GM12878 (cell line): ENCODE results near the gene KYAT1. TPM values are rescaled to one million over a fixed set of nuclear protein-coding genes. Genes with fewer than 3 reads are reported as not detected.
A peak's percentile ranks its signal among the peaks of the same experiment; 100 is the strongest.

Source experiments
- ATAC-seq: fragments of 200-7000 bp; cut with Tn5 transposase; 3 replicates; pipeline ENCODE4 v1.9.1; 2020; ENCODE audit warnings: mild to moderate bottlenecking, moderate library complexity
- BruUV-seq: library from RNA; stranded (reverse); fragments of 400-500 nt; replicated peaks from 2 replicates; lab custom pipeline; 2021; lab: Mats Ljungman, UMichigan
- CTCF ChIA-PET: fragments of 300-600 bp; sonication (Branson Sonifier 250); formaldehyde crosslinking; extraction: SDS; loops from one replicate; lab custom pipeline; 2021; ENCODE audit warnings: inconsistent platforms; lab: Yijun Ruan, JAX
- POLR2A ChIA-PET: fragments of 350-600 bp; formaldehyde crosslinking; extraction: SDS; loops from one replicate; lab custom pipeline; 2021; ENCODE audit warnings: inconsistent platforms; lab: Charles Lee
- RAD21 ChIA-PET: fragments of 300-600 bp; sonication (Branson Sonifier 250); formaldehyde crosslinking; loops from one replicate; lab custom pipeline; 2023; ENCODE audit warnings: antibody characterized with exemption; ENCODE audit not compliant: unreplicated experiment; lab: Charles Lee
- SMC1A ChIA-PET: fragments of 300-600 bp; sonication (Branson Sonifier 250); formaldehyde crosslinking; loops from one replicate; lab custom pipeline; 2023; ENCODE audit not compliant: unreplicated experiment, uncharacterized antibody; lab: Charles Lee
- DNase-seq: peaks from one replicate; pipeline ENCODE4 v3.0.0-alpha.2; 2011; ENCODE audit warnings: low read depth, low spot score
- FAIRE-seq: peaks from 3 replicates; lab custom pipeline; 2011; peaks lifted over from hg19 to GRCh38; lab: Jason Lieb, UNC
- H2AFZ ChIP-seq: 2 replicates; pipeline ENCODE4 v1.6.0; 2011; ENCODE audit warnings: low read depth, low read length, control low read depth; ENCODE audit not compliant: control insufficient read depth
- H3K27ac ChIP-seq: 2 replicates; pipeline ENCODE4 v1.5.1; 2011; ENCODE audit warnings: control low read depth; ENCODE audit not compliant: control insufficient read depth, insufficient read depth
- H3K27me3 ChIP-seq, 2 experiments: replicated peaks in 1 of 2; 2 replicates each; pipeline versions ENCODE4 v1.6.0 to v1.6.1; 2011; ENCODE audit warnings: low read length in 1 of 2; ENCODE audit not compliant: control insufficient read depth in 2 of 2, insufficient read depth in 2 of 2
- H3K36me3 ChIP-seq, 2 experiments: 2 replicates each; pipeline ENCODE4 v1.5.1; 2011; ENCODE audit warnings: low read length in 1 of 2; ENCODE audit not compliant: control insufficient read depth in 2 of 2, insufficient read depth in 2 of 2
- H3K4me1 ChIP-seq: 2 replicates; pipeline ENCODE4 v1.6.1; 2011; ENCODE audit warnings: mild to moderate bottlenecking, low read length, moderate library complexity, mixed read lengths; ENCODE audit not compliant: control insufficient read depth, insufficient read depth
- H3K4me2 ChIP-seq: 2 replicates; pipeline ENCODE4 v1.6.0; 2011; ENCODE audit warnings: control low read depth; ENCODE audit not compliant: control insufficient read depth, insufficient read depth
- H3K4me3 ChIP-seq: fragments of 200-600 bp; sonication (generic); 2 replicates; pipeline ENCODE4 v1.5.1; 2016
- H3K79me2 ChIP-seq: 2 replicates; pipeline ENCODE4 v1.6.0; 2011; ENCODE audit warnings: low read length; ENCODE audit not compliant: control insufficient read depth, insufficient read depth
- H3K9ac ChIP-seq: 2 replicates; pipeline ENCODE4 v1.8.0; 2011; ENCODE audit warnings: low read length, control low read depth, mixed read lengths; ENCODE audit not compliant: control insufficient read depth, insufficient read depth
- H3K9me3 ChIP-seq: replicated peaks from 3 replicates; pipeline ENCODE4 v1.5.1; 2011; ENCODE audit warnings: mild to moderate bottlenecking, low read length; ENCODE audit not compliant: control insufficient read depth, insufficient read depth
- H4K20me1 ChIP-seq: 2 replicates; pipeline ENCODE4 v1.6.0; 2011; ENCODE audit not compliant: control insufficient read depth, insufficient read depth
- ATF3 ChIP-seq: IDR thresholded peaks from 2 replicates; pipeline ENCODE4 v1.6.1; 2011; ENCODE audit warnings: low read depth, mild to moderate bottlenecking, low read length, moderate library complexity, borderline replicate concordance; ENCODE audit errors: extremely low read depth
- BRCA1 ChIP-seq: IDR thresholded peaks from 2 replicates; pipeline ENCODE4 v1.6.1; 2011; ENCODE audit warnings: low read depth, low read length, improper control_type of control experiment
- CBFB ChIP-seq: IDR thresholded peaks from 2 replicates; pipeline ENCODE4 v1.6.1; 2016; ENCODE audit warnings: antibody characterized with exemption, low read depth
- DPF2 ChIP-seq: fragments of 450-650 bp; IDR thresholded peaks from 2 replicates; pipeline ENCODE4 v1.6.1; 2017; ENCODE audit warnings: mild to moderate bottlenecking
- KAT2A ChIP-seq: conservative IDR thresholded peaks from 2 replicates; pipeline ENCODE4 v1.6.1; 2011; ENCODE audit warnings: low read depth, low read length; ENCODE audit not compliant: control insufficient read depth
- NR2C2 ChIP-seq: IDR thresholded peaks from 2 replicates; pipeline ENCODE4 v1.6.1; 2011; ENCODE audit warnings: borderline replicate concordance, low read depth; ENCODE audit not compliant: control insufficient read depth, insufficient read length
- PBX3 ChIP-seq: IDR thresholded peaks from 2 replicates; pipeline ENCODE4 v1.6.1; 2011; ENCODE audit warnings: mild to moderate bottlenecking, low read depth, low read length, moderate library complexity; ENCODE audit not compliant: insufficient replicate concordance
- RELA ChIP-seq: fragments of 450-650 bp; IDR thresholded peaks from 2 replicates; pipeline ENCODE4 v1.8.0; 2014; ENCODE audit warnings: borderline replicate concordance; ENCODE audit not compliant: partially characterized antibody
- RUNX3 ChIP-seq: IDR thresholded peaks from 2 replicates; pipeline ENCODE4 v1.6.1; 2012; ENCODE audit warnings: low read length, inconsistent platforms
- SMAD5 ChIP-seq: IDR thresholded peaks from 2 replicates; pipeline ENCODE4 v1.6.1; 2016; ENCODE audit warnings: antibody characterized with exemption, low read depth
- STAT1 ChIP-seq: fragments of 450-650 bp; conservative IDR thresholded peaks from 2 replicates; pipeline ENCODE4 v1.6.1; 2014; ENCODE audit warnings: antibody characterized with exemption, mild to moderate bottlenecking
- TAF1 ChIP-seq: IDR thresholded peaks from 2 replicates; pipeline ENCODE4 v1.6.1; 2011; ENCODE audit warnings: mild to moderate bottlenecking, low read depth, low read length, borderline replicate concordance
- USF2 ChIP-seq: IDR thresholded peaks from 2 replicates; pipeline ENCODE4 v1.6.1; 2011; ENCODE audit warnings: low read depth, low read length, improper control_type of control experiment, borderline replicate concordance
- ZBED1 ChIP-seq: IDR thresholded peaks from 2 replicates; pipeline ENCODE4 v1.6.1; 2016; ENCODE audit warnings: borderline replicate concordance
- ZNF384 ChIP-seq: IDR thresholded peaks from 2 replicates; pipeline ENCODE4 v1.6.1; 2012; ENCODE audit warnings: low read depth, mild to moderate bottlenecking, low read length, improper control_type of control experiment, borderline replicate concordance
- WGBS: methylation state at CpG from one replicate; pipeline ENCODE4 v1.1.6; 2016; ENCODE audit warnings: low lambda C conversion rate; ENCODE audit not compliant: insufficient replicate concordance, insufficient coverage; ENCODE audit errors: missing lambda C conversion rate; 5-methylcytosine and 5-hydroxymethylcytosine counted together
- in situ Hi-C: fragments of 300-500 bp; cut with MboI; formaldehyde crosslinking; loops from 9 replicates; pipeline ENCODE4 v1.14.3; 2018; ENCODE audit warnings: mixed read lengths
- intact Hi-C: fragments of 100-400 bp; cut with micrococcal nuclease; formaldehyde crosslinking; loops from one replicate; pipeline ENCODE4 v1.14.2; 2022; ENCODE audit not compliant: unreplicated experiment
- polyA plus RNA-seq, 11 experiments: library from polyadenylated mRNA; depleted of rRNA in 4 of 11; unstranded in 6 of 11; stranded (reverse) in 5 of 11; fragments of >200 nt; fragmentation: Nextera tagmentation in 4 of 11; fragmentation: Illumina TruSeq in 1 of 11; extraction: Ambion mirVana in 4 of 11; extraction: Trizol in 1 of 11; gene quantifications; 1 replicate in 1 of 11; 2 replicates in 10 of 11; pipeline versions ENCODE4 v1.2.1 to v1.2.3, GENCODE V29; 2011 to 2016; ENCODE audit warnings: inconsistent platforms in 2 of 11, missing spikeins in 2 of 11, low read depth in 1 of 11
- total RNA-seq, 4 experiments: library from RNA; depleted of rRNA in 3 of 4; stranded (reverse); fragments of >200 nt in 3 of 4; fragmentation: Illumina TruSeq in 1 of 4; extraction: Trizol in 1 of 4; gene quantifications; 2 replicates each; pipeline versions ENCODE4 v1.2.1 to v1.2.3, GENCODE V29; 2013 to 2021

KYAT1 gene
- total and polyA plus RNA-seq, 10 of the 15 experiments (the other 5 are each of a cell fraction or from before 2014, with no cell fraction given), result 5.8 to 15.7 (median 11.4) TPM

- no peak for TF ChIP-seq USF2
- peak; percentile 75 for TF ChIP-seq TAF1
- TF ChIP-seq BRCA1, result no peak
- TF ChIP-seq ATF3, result 0 out of 2 replicates have a peak, but pooled peaks have one; percentile 22
- TF ChIP-seq CBFB, result no peak
- peak; percentile 32; the same call in 1 of the 2 replicates for TF ChIP-seq RUNX3
- no peak for TF ChIP-seq NR2C2
- TF ChIP-seq DPF2, result peak; percentile 80
Measured at GRCh38 chr9:128881884-128882676, at the start of gene KYAT1, which contains the start of gene LRRC8A (continued).

GRCh38 chr9:128929560-128929959 is 47.8 kb upstream of the KYAT1 start:
- Histone ChIP-seq H4K20me1 (no peaks in the 10 kb centered on the region), H3K9ac (no peak overlapping the region), H3K79me2 (no peaks in the 10 kb centered on the region), H3K4me2 (no peak overlapping the region), H3K9me3 (no peaks in the 10 kb centered on the region), H2AFZ (no peak overlapping the region), H3K4me1 (no peaks in the 10 kb centered on the region), H3K27me3 (no peaks in the 10 kb centered on the region), H3K4me3 (no peak overlapping the region), H3K27ac (no peak overlapping the region), H3K36me3 (no peaks in the 10 kb centered on the region)
- ChIA-PET CTCF (interaction anchor here (0.7 to 8.0 kb wide), 16 partner anchors 21 to 560 kb away, joined by 3 to 158 read pairs (median 4); partner anchors contain the start of genes ENDOG, PKN3 and ZDHHC12), RAD21 (interaction anchor here (1.4 to 3.1 kb wide), 5 partner anchors 53 to 111 kb away, joined by 3 to 14 read pairs (median 8); partner anchors contain the start of genes ENDOG and SPOUT1), SMC1A (interaction anchor here (1.3 to 5.1 kb wide), 3 partner anchors 19 to 66 kb away, joined by 3 to 53 read pairs (median 5); no protein-coding TSS in a partner anchor), POLR2A (interaction anchor here (0.7 to 1.1 kb wide), 3 partner anchors 17 to 65 kb away, joined by 3 read pairs; no protein-coding TSS in a partner anchor)
- no peak for FAIRE-seq
- in situ Hi-C loops, result loop anchor here (5.0 kb wide), 1 partner anchor 67 kb away; no protein-coding TSS in a partner anchor
- WGBS, result 56% methylated on average over 4 of the region's 4 CpGs
- no peak for ATAC-seq
- BruUV-seq, result no TSS peak
- intact Hi-C loops, result loop anchor here (5.0 kb wide), 2 partner anchors 47 to 282 kb away; partner anchors contain the start of genes KYAT1 and LRRC8A
- no peak for DNase-seq
- TF ChIP-seq PBX3, result no peak
- no peak for TF ChIP-seq ZNF384
- no peak for TF ChIP-seq ZBED1
- no peak for TF ChIP-seq SMAD5
- no peak for TF ChIP-seq RELA
- TF ChIP-seq STAT1, result no peak
- no peak for TF ChIP-seq KAT2A
